Fibroblast of lung (primary cell): ENCODE results near the gene CTNS. TPM values are rescaled to one million over a fixed set of nuclear protein-coding genes. Genes with fewer than 3 reads are reported as not detected.

Experiments
- DNase-seq, 2 donors: peaks; one replicate each; pipeline versions ENCODE4 v3.0.0 to v3.0.0-alpha.2; 2010; ENCODE audit warnings: low read depth in 2 of 2
- H2AFZ ChIP-seq: 2 replicates; pipeline ENCODE4 v1.5.1; 2012; ENCODE audit warnings: low read length, control low read depth, inconsistent platforms
- H3K27ac ChIP-seq: 2 replicates; pipeline ENCODE4 v1.5.1; 2011; ENCODE audit warnings: low read length, control low read depth; ENCODE audit not compliant: insufficient read depth
- H3K27me3 ChIP-seq: 2 replicates; pipeline ENCODE4 v1.5.1; 2011; ENCODE audit warnings: mild to moderate bottlenecking, low read length; ENCODE audit not compliant: control insufficient read depth, insufficient read depth
- H3K36me3 ChIP-seq: 2 replicates; pipeline ENCODE4 v1.5.1; 2011; ENCODE audit warnings: low read length; ENCODE audit not compliant: control insufficient read depth, insufficient read depth
- H3K4me1 ChIP-seq: 2 replicates; pipeline ENCODE4 v1.5.1; 2011; ENCODE audit warnings: low read length; ENCODE audit not compliant: control insufficient read depth, insufficient read depth; ENCODE audit errors: extremely low read depth
- H3K4me2 ChIP-seq: 2 replicates; pipeline ENCODE4 v1.5.1; 2011; ENCODE audit warnings: low read length, control low read depth; ENCODE audit not compliant: insufficient read depth; ENCODE audit errors: extremely low read depth
- H3K4me3 ChIP-seq, 4 experiments: fragments of 200-600 bp in 1 of 4; sonication (generic) in 1 of 4; replicated peaks in 1 of 4; 2 replicates each; pipeline ENCODE4 v1.5.1; 2011 to 2016; ENCODE audit warnings: low read length in 4 of 4, low read depth in 3 of 4, mild to moderate bottlenecking in 3 of 4, control low read depth in 2 of 4, inconsistent platforms in 1 of 4, mixed read lengths in 1 of 4; ENCODE audit not compliant: insufficient read depth in 1 of 4; ENCODE audit errors: control extremely low read depth in 1 of 4
- H3K79me2 ChIP-seq: 2 replicates; pipeline ENCODE4 v1.5.1; 2012; ENCODE audit warnings: mild to moderate bottlenecking, low read length, inconsistent platforms; ENCODE audit not compliant: control insufficient read depth, insufficient read depth
- H3K9ac ChIP-seq: 2 replicates; pipeline ENCODE4 v1.5.1; 2011; ENCODE audit warnings: mild to moderate bottlenecking, low read length, control low read depth; ENCODE audit not compliant: insufficient read depth
- H3K9me3 ChIP-seq: 2 replicates; pipeline ENCODE4 v1.5.1; 2012; ENCODE audit warnings: low read depth, low read length; ENCODE audit not compliant: control insufficient read depth, insufficient read depth
- H4K20me1 ChIP-seq: 2 replicates; pipeline ENCODE4 v1.5.1; 2011; ENCODE audit warnings: low read length; ENCODE audit not compliant: control insufficient read depth, insufficient read depth; ENCODE audit errors: extremely low read depth
- EZH2 ChIP-seq: IDR thresholded peaks from 2 replicates; pipeline ENCODE4 v1.5.1; 2012; ENCODE audit warnings: low read length, control low read depth, mild to moderate bottlenecking; ENCODE audit errors: missing control alignments
- polyA plus RNA-seq, 2 donors: library from polyadenylated mRNA; depleted of rRNA in 1 of 2; stranded (reverse) in 1 of 2; unstranded in 1 of 2; fragments of >200 nt; gene quantifications; 2 replicates each; pipeline ENCODE4 v1.2.1, GENCODE V29; 2011 to 2012; ENCODE audit warnings: missing spikeins in 1 of 2
- total RNA-seq: library from RNA; depleted of rRNA; stranded (reverse); fragments of >200 nt; gene quantifications from 2 replicates; pipeline ENCODE4 v1.2.1, GENCODE V29; 2014
- TF ChIP-seq, protein P1 (sequence below), 2 donors: IDR thresholded peaks in 1 of 2; conservative IDR thresholded peaks in 1 of 2; 1 replicate in 1 of 2; 2 replicates in 1 of 2; pipeline ENCODE4 v1.5.1; 2011 to 2012; ENCODE audit warnings: low read length in 2 of 2, control low read depth in 1 of 2, inconsistent platforms in 1 of 2, low read depth in 1 of 2, mild to moderate bottlenecking in 1 of 2

The CTNS gene
- total and polyA plus RNA-seq, 2 donors (not counting 1 experiment from before 2014, with no cell fraction given) = 9.6 to 19.2 TPM

DNA sequence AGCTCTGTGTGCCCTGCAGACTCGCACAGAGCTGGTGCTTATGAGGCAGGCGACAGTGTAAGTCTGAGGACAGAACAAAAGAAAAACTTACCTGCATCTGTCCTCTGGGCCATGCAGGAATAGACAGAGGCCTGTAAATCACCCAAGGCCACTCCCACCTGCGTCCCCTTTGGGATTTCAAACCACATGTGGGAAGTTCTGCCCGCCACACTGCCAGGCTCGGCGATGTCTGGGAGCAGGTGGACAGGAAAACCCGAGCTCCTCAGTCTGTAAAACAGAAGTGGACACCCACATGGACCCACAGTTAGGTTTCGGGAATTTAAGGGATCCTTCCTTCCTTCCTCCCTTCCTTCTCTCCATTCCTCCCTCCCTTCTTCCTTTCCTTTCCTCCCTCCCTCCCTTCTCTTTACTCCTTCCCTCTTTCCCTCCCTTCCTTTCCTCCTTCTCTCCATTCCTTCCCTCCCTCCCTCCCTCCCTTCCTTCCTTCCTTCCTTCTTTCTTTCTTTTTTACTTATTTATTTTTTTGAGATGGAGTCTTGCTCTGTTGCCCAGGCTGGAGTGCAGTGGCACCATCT, 15.3 kb upstream of the CTNS start:
- Histone ChIP-seq H3K36me3 (peaks cover 8% of the 10 kb centered on the region), H2AFZ (no peak overlapping the region)
- no peak for DNase-seq

DNA sequence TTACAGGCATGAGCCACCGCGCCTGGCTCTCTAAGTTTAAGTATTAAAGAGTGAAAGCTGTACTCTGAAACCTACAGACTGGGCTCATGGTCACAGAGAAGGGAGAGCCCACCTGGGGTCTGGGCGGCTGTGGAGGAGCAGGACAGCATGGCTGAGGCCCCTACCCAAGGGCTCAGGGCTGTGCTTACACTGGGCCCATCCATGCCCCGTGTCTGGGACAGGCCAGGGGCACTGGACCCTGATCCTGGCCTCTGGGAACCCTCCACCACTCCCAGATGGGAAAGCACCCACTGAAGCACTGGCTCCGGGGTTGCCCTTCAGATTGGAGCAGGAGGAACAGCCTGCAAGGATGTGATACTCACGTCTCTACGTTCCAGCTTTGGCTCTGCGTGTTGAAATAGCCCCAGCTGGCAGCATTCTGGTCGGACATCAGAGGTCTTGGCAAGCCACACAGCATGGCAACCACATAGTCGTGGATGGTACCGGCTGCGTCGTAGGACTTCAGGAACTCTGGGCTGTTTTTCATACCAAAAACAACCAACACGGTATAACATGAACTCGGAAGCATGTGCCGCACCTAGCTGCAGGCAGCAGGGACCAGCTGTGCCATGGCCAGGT, 13.5 kb upstream of the CTNS start:
- H3K79me2 ChIP-seq = no peaks in the 10 kb centered on the region
- no peaks in the 10 kb centered on the region for H3K9me3 ChIP-seq
- no peak overlapping the region for H2AFZ ChIP-seq
- no peak overlapping the region for H3K27ac ChIP-seq
- no peaks in the 10 kb centered on the region for H3K4me1 ChIP-seq
- no peak for DNase-seq
- peaks cover 11% of the 10 kb centered on the region for H3K36me3 ChIP-seq
- H3K9ac ChIP-seq = no peak overlapping the region
- TF ChIP-seq EZH2 = no peak
- TF ChIP-seq, protein P1, sequence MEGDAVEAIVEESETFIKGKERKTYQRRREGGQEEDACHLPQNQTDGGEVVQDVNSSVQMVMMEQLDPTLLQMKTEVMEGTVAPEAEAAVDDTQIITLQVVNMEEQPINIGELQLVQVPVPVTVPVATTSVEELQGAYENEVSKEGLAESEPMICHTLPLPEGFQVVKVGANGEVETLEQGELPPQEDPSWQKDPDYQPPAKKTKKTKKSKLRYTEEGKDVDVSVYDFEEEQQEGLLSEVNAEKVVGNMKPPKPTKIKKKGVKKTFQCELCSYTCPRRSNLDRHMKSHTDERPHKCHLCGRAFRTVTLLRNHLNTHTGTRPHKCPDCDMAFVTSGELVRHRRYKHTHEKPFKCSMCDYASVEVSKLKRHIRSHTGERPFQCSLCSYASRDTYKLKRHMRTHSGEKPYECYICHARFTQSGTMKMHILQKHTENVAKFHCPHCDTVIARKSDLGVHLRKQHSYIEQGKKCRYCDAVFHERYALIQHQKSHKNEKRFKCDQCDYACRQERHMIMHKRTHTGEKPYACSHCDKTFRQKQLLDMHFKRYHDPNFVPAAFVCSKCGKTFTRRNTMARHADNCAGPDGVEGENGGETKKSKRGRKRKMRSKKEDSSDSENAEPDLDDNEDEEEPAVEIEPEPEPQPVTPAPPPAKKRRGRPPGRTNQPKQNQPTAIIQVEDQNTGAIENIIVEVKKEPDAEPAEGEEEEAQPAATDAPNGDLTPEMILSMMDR (conservative IDR thresholded peaks at IDR 0.05 in 1 of 2, IDR thresholded peaks at IDR 0.05 in 1 of 2; ENCODE audit: low read depth in 1 of 2, low read length in 2 of 2) = no peak
- H3K27me3 ChIP-seq = no peaks in the 10 kb centered on the region
- H3K4me2 ChIP-seq = no peak overlapping the region
- no peak overlapping the region for H3K4me3 ChIP-seq
- H4K20me1 ChIP-seq = no peaks in the 10 kb centered on the region

More for the DNA sequence above, 15.3 kb upstream of the CTNS start:
- no peaks in the 10 kb centered on the region for H3K27me3 ChIP-seq
- H4K20me1 ChIP-seq = no peaks in the 10 kb centered on the region
- no peak overlapping the region for H3K4me3 ChIP-seq
- no peak overlapping the region for H3K9ac ChIP-seq
- no peaks in the 10 kb centered on the region for H3K9me3 ChIP-seq
- H3K4me1 ChIP-seq = no peaks in the 10 kb centered on the region
- H3K79me2 ChIP-seq = no peaks in the 10 kb centered on the region
- H3K27ac ChIP-seq = no peak overlapping the region
- TF ChIP-seq EZH2 = no peak
- TF ChIP-seq, protein P1 (conservative IDR thresholded peaks at IDR 0.05 in 1 of 2, IDR thresholded peaks at IDR 0.05 in 1 of 2; ENCODE audit: low read depth in 1 of 2, low read length in 2 of 2) = no peak
- no peak overlapping the region for H3K4me2 ChIP-seq

DNA sequence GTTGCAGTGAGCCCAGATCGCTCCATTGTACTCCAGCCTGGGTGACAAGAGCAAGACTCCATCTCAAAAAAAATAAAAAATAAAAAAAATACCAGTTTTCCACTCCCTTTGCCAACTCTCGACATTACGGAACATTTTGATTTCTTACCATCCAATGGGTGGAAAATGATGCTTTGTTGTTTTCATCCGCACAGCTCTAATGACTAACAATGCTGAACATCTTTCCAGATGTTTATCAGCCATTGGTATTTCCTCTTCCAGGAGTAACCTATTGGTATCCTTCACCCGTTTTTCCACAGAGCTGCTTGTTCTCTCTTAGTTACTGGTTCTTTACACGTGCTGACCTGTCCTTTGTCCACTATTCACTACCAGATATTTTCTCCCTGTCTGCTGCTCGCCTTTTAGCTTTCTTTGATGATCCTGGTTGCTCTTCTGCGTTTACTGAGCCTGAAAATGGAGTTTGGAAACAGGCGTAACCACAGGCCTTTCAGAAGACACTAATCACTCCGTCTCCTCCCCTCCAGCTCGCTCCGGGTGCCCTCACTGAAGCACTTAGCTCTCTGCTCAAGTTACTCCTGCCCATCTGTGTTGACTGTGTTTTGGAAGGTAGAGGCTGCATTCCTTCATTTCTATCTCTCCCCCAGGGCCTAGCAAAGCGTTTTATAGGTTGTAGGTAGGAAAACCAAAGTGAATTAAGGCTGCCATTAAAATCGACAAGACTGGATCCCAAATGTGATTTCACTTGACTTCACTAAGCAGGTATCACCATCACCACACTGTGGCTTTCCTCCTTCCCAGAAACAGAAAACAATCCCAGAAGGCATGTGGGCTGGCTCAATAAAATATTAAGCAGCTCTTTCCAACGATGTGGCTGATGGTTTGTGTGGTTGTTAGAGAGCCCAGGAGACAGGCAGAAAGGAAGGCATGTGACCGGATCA, 9.5 kb upstream of the CTNS start:
- Histone ChIP-seq H3K4me1 (no peaks in the 10 kb centered on the region), H4K20me1 (no peaks in the 10 kb centered on the region), H3K36me3 (peaks cover 14% of the 10 kb centered on the region), H3K4me2 (no peak overlapping the region), H3K9me3 (no peaks in the 10 kb centered on the region), H3K4me3 (no peak overlapping the region), H3K79me2 (no peaks in the 10 kb centered on the region), H3K9ac (no peak overlapping the region), H3K27me3 (no peaks in the 10 kb centered on the region), H3K27ac (no peak overlapping the region), H2AFZ (no peak overlapping the region)
- DNase-seq = no peak
- no peak for TF ChIP-seq EZH2
- TF ChIP-seq, protein P1 (conservative IDR thresholded peaks at IDR 0.05 in 1 of 2, IDR thresholded peaks at IDR 0.05 in 1 of 2; ENCODE audit: low read depth in 1 of 2, low read length in 2 of 2) = no peak
